OCI-LY3 (cell line): ENCODE data around the gene ACACB.

Source experiments
- CTCF ChIP-seq: fragments of 200-600, 300-600 bp; sonication (generic); IDR thresholded peaks from 2 replicates; pipeline ENCODE4 v1.5.1; 2014; ENCODE audit warnings: antibody characterized with exemption, low read length, low read depth
- EZH2phosphoT487 ChIP-seq: fragments of 200-600 bp; shearing (Covaris generic); IDR thresholded peaks from 2 replicates; pipeline ENCODE4 v1.6.1; 2018; ENCODE audit warnings: antibody characterized with exemption, mixed run types, low read depth

DNA sequence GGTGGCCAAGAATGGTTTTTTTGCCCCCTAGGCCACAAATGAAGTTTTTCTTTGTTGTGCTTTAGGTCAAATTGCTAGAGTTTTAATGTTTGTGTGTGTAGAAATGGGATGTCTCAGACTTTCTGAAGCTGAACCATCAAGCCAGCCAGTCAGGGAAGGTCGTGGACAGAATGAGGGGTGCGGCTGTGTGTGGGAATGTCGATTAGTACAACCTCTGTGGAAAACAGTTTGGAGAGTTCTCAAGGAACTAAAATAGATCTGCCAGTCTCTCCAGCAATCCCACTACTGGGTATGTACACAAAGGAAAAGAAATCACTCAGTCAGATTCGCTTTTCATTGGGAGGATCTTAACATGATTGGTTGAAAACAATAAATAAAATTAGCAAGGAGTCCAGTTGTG, 44.5 kb downstream of the ACACB start:
- TF ChIP-seq CTCF (no peak), EZH2phosphoT487 (no peak)
